H1 (cell line): Measurements from ENCODE around the gene FADS2. TPM values are rescaled to one million over a fixed set of nuclear protein-coding genes. Genes with fewer than 3 reads are reported as not detected.

ENCODE experiments used
- CTCF ChIA-PET: fragments of 300-600 bp; sonication (Branson Sonifier 250); formaldehyde crosslinking; loops from one replicate; lab custom pipeline; 2021; ENCODE audit not compliant: partially characterized antibody; lab: Charles Lee
- POLR2A ChIA-PET: fragments of 300-600 bp; sonication (Branson Sonifier 250); formaldehyde crosslinking; loops from one replicate; lab custom pipeline; 2021; ENCODE audit warnings: inconsistent platforms; ENCODE audit not compliant: partially characterized antibody; lab: Charles Lee
- DNase-seq, 2 experiments: peaks; one replicate each; pipeline versions ENCODE4 v3.0.0 to v3.0.0-alpha.2; 2010 to 2022; ENCODE audit warnings: low spot score in 2 of 2, low read depth in 1 of 2, mixed read lengths in 1 of 2
- FAIRE-seq: peaks from 2 replicates; lab custom pipeline; 2011; peaks lifted over from hg19 to GRCh38; lab: Jason Lieb, UNC
- H2AFZ ChIP-seq: 2 replicates; pipeline ENCODE4 v1.8.1; 2012; ENCODE audit warnings: low read length, inconsistent platforms
- H2AK5ac ChIP-seq: 2 replicates; pipeline ENCODE4 v1.6.1; 2013; ENCODE audit warnings: low read depth, low read length
- H2BK120ac ChIP-seq: replicated peaks from 2 replicates; pipeline ENCODE3; 2013; ENCODE audit warnings: low read depth, low read length, inconsistent platforms
- H2BK12ac ChIP-seq: 2 replicates; pipeline ENCODE4 v1.6.1; 2013; ENCODE audit warnings: low read depth, low read length
- H2BK15ac ChIP-seq: 2 replicates; pipeline ENCODE4 v1.6.1; 2013; ENCODE audit warnings: low read length
- H2BK20ac ChIP-seq: 2 replicates; pipeline ENCODE4 v1.6.1; 2013; ENCODE audit warnings: low read length
- H2BK5ac ChIP-seq: 2 replicates; pipeline ENCODE4 v1.6.1; 2013; ENCODE audit warnings: low read depth, low read length
- H3K14ac ChIP-seq: 2 replicates; pipeline ENCODE4 v1.6.1; 2013; ENCODE audit warnings: inconsistent platforms; ENCODE audit not compliant: insufficient read length
- H3K18ac ChIP-seq: 2 replicates; pipeline ENCODE4 v1.6.1; 2013; ENCODE audit warnings: low read length; ENCODE audit errors: extremely low read depth
- H3K23ac ChIP-seq: 2 replicates; pipeline ENCODE4 v1.6.1; 2013; ENCODE audit warnings: inconsistent platforms; ENCODE audit not compliant: insufficient read length
- H3K23me2 ChIP-seq: 2 replicates; pipeline ENCODE4 v1.6.1; 2013; ENCODE audit warnings: low read depth, low read length
- H3K27ac ChIP-seq: 2 replicates; pipeline ENCODE4 v1.6.1; 2011; ENCODE audit warnings: low read depth, low read length, inconsistent platforms
- H3K27me3 ChIP-seq, 4 experiments: replicated peaks in 1 of 4; 1 replicate in 1 of 4; 2 replicates in 3 of 4; pipeline versions ENCODE4 v1.6.1 to v1.8.1; 2011 to 2013; ENCODE audit warnings: low read length in 3 of 4, mild to moderate bottlenecking in 3 of 4, inconsistent platforms in 2 of 4, mixed read lengths in 2 of 4, moderate library complexity in 1 of 4; ENCODE audit not compliant: control insufficient read depth in 3 of 4, insufficient read depth in 3 of 4; ENCODE audit errors: extremely low read depth in 1 of 4
- H3K36me3 ChIP-seq, 4 experiments: 2 replicates each; pipeline versions ENCODE4 v1.6.1 to v1.8.1; 2011 to 2013; ENCODE audit warnings: mild to moderate bottlenecking in 4 of 4, low read length in 3 of 4, moderate library complexity in 2 of 4, control low read depth in 1 of 4, inconsistent platforms in 1 of 4; ENCODE audit not compliant: insufficient read depth in 4 of 4, control insufficient read depth in 2 of 4
- H3K4ac ChIP-seq: replicated peaks from 2 replicates; pipeline ENCODE3; 2013; ENCODE audit warnings: low read length, low read depth, mixed read lengths, inconsistent platforms; ENCODE audit not compliant: insufficient read length
- H3K4me1 ChIP-seq, 4 experiments: replicated peaks in 1 of 4; 1 replicate in 1 of 4; 2 replicates in 3 of 4; pipeline versions ENCODE4 v1.6.1 to v1.8.1; 2011 to 2013; ENCODE audit warnings: low read length in 3 of 4, inconsistent platforms in 2 of 4, mixed read lengths in 1 of 4; ENCODE audit not compliant: insufficient read depth in 4 of 4, control insufficient read depth in 3 of 4
- H3K4me2 ChIP-seq, 2 experiments: 2 replicates each; pipeline versions ENCODE4 v1.6.1 to v1.8.1; 2011 to 2013; ENCODE audit warnings: low read depth in 2 of 2, low read length in 2 of 2, control low read depth in 1 of 2, inconsistent platforms in 1 of 2, mild to moderate bottlenecking in 1 of 2; ENCODE audit not compliant: insufficient read depth in 1 of 2
- H3K4me3 ChIP-seq, 4 experiments: fragments of 200-600, 300-600 bp in 1 of 4; sonication (generic), shearing (Covaris generic), sonication (Bioruptor Twin) in 1 of 4; 2 replicates each; pipeline versions ENCODE4 v1.5.1 to v1.8.1; 2011 to 2016; ENCODE audit warnings: low read length in 4 of 4, low read depth in 3 of 4, control low read depth in 2 of 4, inconsistent platforms in 2 of 4, mild to moderate bottlenecking in 2 of 4, mixed read lengths in 1 of 4, moderate library complexity in 1 of 4; ENCODE audit not compliant: insufficient read depth in 2 of 4; ENCODE audit errors: extremely low read depth in 1 of 4
- H3K56ac ChIP-seq: replicated peaks from 2 replicates; pipeline ENCODE3; 2013; ENCODE audit warnings: low read depth, mild to moderate bottlenecking, mixed read lengths, low read length, inconsistent platforms; ENCODE audit not compliant: insufficient read length
- H3K79me1 ChIP-seq: 2 replicates; pipeline ENCODE4 v1.6.1; 2013; ENCODE audit warnings: low read depth, low read length, control low read depth
- H3K79me2 ChIP-seq, 2 experiments: 2 replicates each; pipeline versions ENCODE4 v1.6.1 to v1.8.1; 2012 to 2013; ENCODE audit warnings: low read length in 2 of 2, mild to moderate bottlenecking in 2 of 2, inconsistent platforms in 1 of 2; ENCODE audit not compliant: insufficient read depth in 2 of 2, control insufficient read depth in 1 of 2
- H3K9ac ChIP-seq, 4 experiments: replicated peaks in 1 of 4; 1 replicate in 1 of 4; 2 replicates in 3 of 4; pipeline versions ENCODE4 v1.6.1 to v1.8.1; 2011 to 2013; ENCODE audit warnings: low read depth in 3 of 4, low read length in 3 of 4, control low read depth in 2 of 4, mild to moderate bottlenecking in 2 of 4, moderate library complexity in 2 of 4, inconsistent platforms in 1 of 4; ENCODE audit errors: extremely low read depth in 1 of 4
- H3K9me3 ChIP-seq, 2 experiments: 2 replicates each; pipeline versions ENCODE4 v1.6.1 to v1.8.1; 2012 to 2013; ENCODE audit warnings: mild to moderate bottlenecking in 2 of 2, moderate library complexity in 2 of 2, control low read depth in 1 of 2, inconsistent platforms in 1 of 2, low read depth in 1 of 2, low read length in 1 of 2, mixed read lengths in 1 of 2; ENCODE audit not compliant: insufficient read depth in 2 of 2
- H4K20me1 ChIP-seq, 2 experiments: replicated peaks in 1 of 2; 2 replicates each; pipeline versions ENCODE3 to v1.8.1; 2011 to 2013; ENCODE audit warnings: inconsistent platforms in 2 of 2, low read length in 2 of 2, mild to moderate bottlenecking in 1 of 2; ENCODE audit not compliant: insufficient read depth in 2 of 2, control insufficient read depth in 1 of 2
- H4K5ac ChIP-seq: 2 replicates; pipeline ENCODE4 v1.6.1; 2013; ENCODE audit warnings: low read length, low read depth, mixed read lengths, inconsistent platforms; ENCODE audit not compliant: insufficient read length
- H4K8ac ChIP-seq: 2 replicates; pipeline ENCODE4 v1.8.0; 2013; ENCODE audit warnings: mild to moderate bottlenecking, moderate library complexity, low read length, inconsistent platforms; ENCODE audit not compliant: insufficient read depth; ENCODE audit errors: extremely low read depth
- H4K91ac ChIP-seq: replicated peaks from 2 replicates; pipeline ENCODE3; 2013; ENCODE audit warnings: low read length, mixed read lengths, inconsistent platforms; ENCODE audit not compliant: insufficient read length
- ASH2L ChIP-seq: fragments of 200-600, 300-600 bp; sonication (generic); IDR thresholded peaks from one replicate; pipeline ENCODE4 v1.7.1; 2017; ENCODE audit warnings: low read length
- BACH1 ChIP-seq: IDR thresholded peaks from 2 replicates; pipeline ENCODE4 v1.6.1; 2012; ENCODE audit warnings: low read length, improper control_type of control experiment
- CEBPB ChIP-seq: IDR thresholded peaks from 2 replicates; pipeline ENCODE4 v1.6.1; 2012; ENCODE audit warnings: low read depth, low read length
- MAFK ChIP-seq: IDR thresholded peaks from 2 replicates; pipeline ENCODE4 v1.6.1; 2012; ENCODE audit warnings: low read depth, mild to moderate bottlenecking, improper control_type of control experiment, low read length
- RAD21 ChIP-seq, 2 experiments: IDR thresholded peaks in 1 of 2; conservative IDR thresholded peaks in 1 of 2; 2 replicates each; pipeline ENCODE4 v1.6.1; 2011; ENCODE audit warnings: low read depth in 2 of 2, low read length in 2 of 2, improper control_type of control experiment in 1 of 2, inconsistent platforms in 1 of 2, mild to moderate bottlenecking in 1 of 2, moderate library complexity in 1 of 2
- RBBP5 ChIP-seq: IDR thresholded peaks from 2 replicates; pipeline ENCODE4 v1.7.1; 2012; ENCODE audit warnings: low read depth, mild to moderate bottlenecking, inconsistent platforms, low read length, moderate library complexity, borderline replicate concordance
- RFX5 ChIP-seq: IDR thresholded peaks from 2 replicates; pipeline ENCODE4 v1.6.1; 2011; ENCODE audit warnings: low read depth, low read length, improper control_type of control experiment, borderline replicate concordance
- SIRT6 ChIP-seq: IDR thresholded peaks from one replicate; pipeline ENCODE4 v1.7.1; 2012; ENCODE audit warnings: low read length, inconsistent platforms
- SIX5 ChIP-seq: IDR thresholded peaks from 2 replicates; pipeline ENCODE4 v1.6.1; 2011; ENCODE audit warnings: mild to moderate bottlenecking, low read depth, low read length
- SP1 ChIP-seq: IDR thresholded peaks from 2 replicates; pipeline ENCODE4 v1.6.1; 2011; ENCODE audit warnings: low read depth, low read length
- SP2 ChIP-seq: IDR thresholded peaks from 2 replicates; pipeline ENCODE4 v1.6.1; 2012; ENCODE audit warnings: mild to moderate bottlenecking, low read length, inconsistent platforms
- SRF ChIP-seq: IDR thresholded peaks from 2 replicates; pipeline ENCODE4 v1.6.1; 2011; ENCODE audit warnings: mild to moderate bottlenecking, low read depth, low read length, moderate library complexity
- TCF12 ChIP-seq: IDR thresholded peaks from 2 replicates; pipeline ENCODE4 v1.6.1; 2011; ENCODE audit warnings: low read depth, mild to moderate bottlenecking, low read length
- WGBS, 2 experiments: shearing (Covaris generic) in 1 of 2; methylation state at CpG; one replicate each; pipeline versions ENCODE4 v1.1.6 to v1.1.7; 2013 to 2015; ENCODE audit warnings: low lambda C conversion rate in 2 of 2, mixed read lengths in 2 of 2, inconsistent platforms in 1 of 2, low coverage in 1 of 2, missing lambda C conversion rate in 1 of 2; ENCODE audit not compliant: insufficient replicate concordance in 2 of 2, insufficient coverage in 1 of 2, insufficient read length in 1 of 2; ENCODE audit errors: extremely low coverage in 1 of 2, missing lambda C conversion rate in 1 of 2; 5-methylcytosine and 5-hydroxymethylcytosine counted together
- polyA plus RNA-seq, 7 experiments: library from polyadenylated mRNA; depleted of rRNA in 3 of 7; stranded (reverse) in 5 of 7; unstranded in 2 of 7; fragments of >200 nt in 5 of 7; fragments of 200-250 nt in 2 of 7; gene quantifications; 1 replicate in 5 of 7; 2 replicates in 1 of 7; 4 replicates in 1 of 7; pipeline versions ENCODE4 v1.2.1 to v1.2.3, GENCODE V29; 2011 to 2013; ENCODE audit warnings: missing spikeins in 2 of 7, mixed read lengths in 2 of 7
- total RNA-seq: library from RNA; stranded (reverse); fragmentation: NEBNext Ultra II Directional; extraction: Animal tissue kit (Norgen Biotek cat#: 25700); gene quantifications from 2 replicates; pipeline ENCODE4 v1.2.1, GENCODE V29; 2021
- TF ChIP-seq, protein P1 (sequence below): IDR thresholded peaks from 2 replicates; pipeline ENCODE4 v1.6.1; 2012; ENCODE audit warnings: low read length, inconsistent platforms

The FADS2 gene
- total and polyA plus RNA-seq, 2 of the 8 experiments (the other 6 are each of a cell fraction or from before 2014, with no cell fraction given) = 499 to 701 TPM

DNA sequence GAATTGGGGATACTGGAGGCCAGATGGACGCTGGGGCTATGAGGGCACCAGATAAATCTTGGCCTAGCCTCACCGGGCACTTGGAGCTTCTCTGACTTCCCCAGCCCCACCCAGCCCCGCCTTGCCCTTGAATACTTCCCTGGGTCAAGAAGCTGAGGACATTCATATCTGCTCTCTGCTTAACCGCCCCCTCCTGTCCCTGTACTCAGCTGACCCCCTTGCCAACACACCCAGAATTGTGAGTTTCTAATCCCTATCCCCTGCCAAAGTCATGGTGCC, 41.3 kb downstream of the FADS2 start:
- Histone ChIP-seq H2AFZ (no peak overlapping the region), H3K4me3 (no peak overlapping the region), H2BK12ac (no peak overlapping the region), H3K18ac (no peak overlapping the region), H3K27ac (no peak overlapping the region), H3K36me3 (peaks cover 7 to 19% (median 10%) of the 10 kb centered on the region in 4 experiments; a peak in 6 of 8 replicates), H3K14ac (no peak overlapping the region), H3K56ac (no peak overlapping the region), H3K4ac (no peak overlapping the region), H3K9ac (no peak overlapping the region), H2AK5ac (no peak overlapping the region), H4K8ac (no peak overlapping the region), H2BK5ac (0 out of 2 replicates have a peak overlapping the region, but pooled peaks have one; percentile 16), H3K9me3 (no peaks in the 10 kb centered on the region), H4K20me1 (peaks cover 0 to 6% of the 10 kb centered on the region in 2 experiments), H4K5ac (no peak overlapping the region), H3K23ac (no peak overlapping the region), H2BK15ac (no peak overlapping the region), H2BK20ac (no peak overlapping the region), H3K23me2 (no peaks in the 10 kb centered on the region), H3K4me2 (no peak overlapping the region), H2BK120ac (no peak overlapping the region), H3K4me1 (peaks cover 2 to 9% (median 4%) of the 10 kb centered on the region in 4 experiments; a peak in 6 of 7 replicates), H3K79me2 (no peaks in the 10 kb centered on the region), H3K27me3 (peaks cover 0 to 11% (median 8%) of the 10 kb centered on the region in 4 experiments; a peak in 5 of 7 replicates), H3K79me1 (no peaks in the 10 kb centered on the region), H4K91ac (no peak overlapping the region)
- POLR2A ChIA-PET = interaction anchor here (0.6 to 2.1 kb wide), 7 partner anchors 15 to 722 kb away, joined by 3 to 7 read pairs (median 4); no protein-coding TSS in a partner anchor
- CTCF ChIA-PET = interaction anchor here (0.6 to 10.9 kb wide), 14 partner anchors 12 to 336 kb away, joined by 3 to 172 read pairs (median 6); no protein-coding TSS in a partner anchor
- FAIRE-seq = no peak
- WGBS, 2 experiments = 94% methylated on average over 4 of the region's 4 CpGs; no CpG with 5 or more reads in 1 of the 2 experiments
- DNase-seq = no peak
- no peak for TF ChIP-seq BACH1
- no peak for TF ChIP-seq TCF12
- no peak for TF ChIP-seq RAD21 (IDR thresholded peaks at IDR 0.05 in 1 of 2, conservative IDR thresholded peaks at IDR 0.05 in 1 of 2; ENCODE audit: low read depth in 2 of 2, low read length in 2 of 2)
- TF ChIP-seq SP1 = no peak
- no peak for TF ChIP-seq SP2
- TF ChIP-seq MAFK = no peak
- TF ChIP-seq SIX5 = no peak
- TF ChIP-seq RFX5 = no peak
- TF ChIP-seq RBBP5 = no peak
- TF ChIP-seq SIRT6 = no peak
- TF ChIP-seq, protein P1, sequence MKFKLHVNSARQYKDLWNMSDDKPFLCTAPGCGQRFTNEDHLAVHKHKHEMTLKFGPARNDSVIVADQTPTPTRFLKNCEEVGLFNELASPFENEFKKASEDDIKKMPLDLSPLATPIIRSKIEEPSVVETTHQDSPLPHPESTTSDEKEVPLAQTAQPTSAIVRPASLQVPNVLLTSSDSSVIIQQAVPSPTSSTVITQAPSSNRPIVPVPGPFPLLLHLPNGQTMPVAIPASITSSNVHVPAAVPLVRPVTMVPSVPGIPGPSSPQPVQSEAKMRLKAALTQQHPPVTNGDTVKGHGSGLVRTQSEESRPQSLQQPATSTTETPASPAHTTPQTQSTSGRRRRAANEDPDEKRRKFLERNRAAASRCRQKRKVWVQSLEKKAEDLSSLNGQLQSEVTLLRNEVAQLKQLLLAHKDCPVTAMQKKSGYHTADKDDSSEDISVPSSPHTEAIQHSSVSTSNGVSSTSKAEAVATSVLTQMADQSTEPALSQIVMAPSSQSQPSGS = no peak
- no peak for TF ChIP-seq ASH2L
- no peak for TF ChIP-seq SRF
- TF ChIP-seq CEBPB = no peak
